AG04450 (cell line): ENCODE data around the gene ZNF341. TPM values are rescaled to one million over a fixed set of nuclear protein-coding genes. Genes with fewer than 3 reads are reported as not detected.

Source experiments
- CTCF ChIA-PET: fragments of 300-600, 350-600 bp; formaldehyde crosslinking; extraction: SDS; loops from one replicate; lab custom pipeline; 2022; ENCODE audit warnings: antibody characterized with exemption, inconsistent platforms; lab: Charles Lee
- POLR2A ChIA-PET: fragments of 350-600 bp; formaldehyde crosslinking; extraction: SDS; loops from one replicate; lab custom pipeline; 2021; ENCODE audit warnings: antibody characterized with exemption, inconsistent platforms; lab: Yijun Ruan, JAX
- DNase-seq: peaks from one replicate; pipeline ENCODE4 v3.0.0-alpha.2; 2011; ENCODE audit warnings: low read depth, low spot score
- H3K27ac ChIP-seq: one replicate; pipeline ENCODE4 v1.5.1; 2012; ENCODE audit warnings: low read depth, low read length, control low read depth
- H3K27me3 ChIP-seq: one replicate; pipeline ENCODE4 v1.6.0; 2012; ENCODE audit warnings: low read length; ENCODE audit not compliant: control insufficient read depth, insufficient read depth
- H3K4me3 ChIP-seq: 2 replicates; pipeline ENCODE4 v1.5.1; 2011; ENCODE audit warnings: mild to moderate bottlenecking, low read depth, low read length, control low read depth
- H3K9me3 ChIP-seq: 2 replicates; pipeline ENCODE4 v1.5.1; 2012; ENCODE audit warnings: low read length; ENCODE audit not compliant: control insufficient read depth, insufficient read depth
- polyA plus RNA-seq: library from polyadenylated mRNA; depleted of rRNA; stranded (reverse); fragments of >200 nt; gene quantifications from 2 replicates; pipeline ENCODE4 v1.2.3, GENCODE V29; 2011
- TF ChIP-seq, protein P1 (sequence below): IDR thresholded peaks from 2 replicates; pipeline ENCODE4 v1.5.1; 2011; ENCODE audit warnings: low read depth, low read length, control low read depth, inconsistent platforms

The ZNF341 gene
- polyA plus RNA-seq, 1 experiment = 1.5 TPM

DNA sequence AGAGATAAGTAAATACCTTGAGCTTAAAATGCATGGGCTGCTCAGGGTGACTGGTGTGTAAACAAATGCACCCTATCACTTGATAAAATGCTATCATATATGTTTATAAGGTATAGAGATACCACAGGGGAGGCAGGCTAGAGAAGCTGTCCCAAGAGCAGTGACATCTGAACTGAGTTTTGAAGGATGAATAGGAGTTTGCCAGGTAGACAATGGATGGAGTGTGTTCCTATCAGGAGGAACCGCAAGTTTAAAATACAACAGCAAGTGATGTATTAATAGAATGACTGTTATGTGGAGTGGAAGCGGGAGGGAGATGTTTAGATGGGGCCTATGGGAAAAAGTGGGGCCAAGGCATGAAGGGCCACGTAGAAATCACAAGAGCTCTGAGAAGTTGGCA, 40.6 kb downstream of the ZNF341 start:
- TF ChIP-seq, protein P1, sequence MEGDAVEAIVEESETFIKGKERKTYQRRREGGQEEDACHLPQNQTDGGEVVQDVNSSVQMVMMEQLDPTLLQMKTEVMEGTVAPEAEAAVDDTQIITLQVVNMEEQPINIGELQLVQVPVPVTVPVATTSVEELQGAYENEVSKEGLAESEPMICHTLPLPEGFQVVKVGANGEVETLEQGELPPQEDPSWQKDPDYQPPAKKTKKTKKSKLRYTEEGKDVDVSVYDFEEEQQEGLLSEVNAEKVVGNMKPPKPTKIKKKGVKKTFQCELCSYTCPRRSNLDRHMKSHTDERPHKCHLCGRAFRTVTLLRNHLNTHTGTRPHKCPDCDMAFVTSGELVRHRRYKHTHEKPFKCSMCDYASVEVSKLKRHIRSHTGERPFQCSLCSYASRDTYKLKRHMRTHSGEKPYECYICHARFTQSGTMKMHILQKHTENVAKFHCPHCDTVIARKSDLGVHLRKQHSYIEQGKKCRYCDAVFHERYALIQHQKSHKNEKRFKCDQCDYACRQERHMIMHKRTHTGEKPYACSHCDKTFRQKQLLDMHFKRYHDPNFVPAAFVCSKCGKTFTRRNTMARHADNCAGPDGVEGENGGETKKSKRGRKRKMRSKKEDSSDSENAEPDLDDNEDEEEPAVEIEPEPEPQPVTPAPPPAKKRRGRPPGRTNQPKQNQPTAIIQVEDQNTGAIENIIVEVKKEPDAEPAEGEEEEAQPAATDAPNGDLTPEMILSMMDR = no peak
- DNase-seq = no peak
- H3K4me3 ChIP-seq = no peak overlapping the region
- no peak overlapping the region for H3K27ac ChIP-seq
- ChIA-PET POLR2A (no interaction called here), CTCF (no interaction called here)
- H3K9me3 ChIP-seq = no peaks in the 10 kb centered on the region
- H3K27me3 ChIP-seq = no peaks in the 10 kb centered on the region

DNA sequence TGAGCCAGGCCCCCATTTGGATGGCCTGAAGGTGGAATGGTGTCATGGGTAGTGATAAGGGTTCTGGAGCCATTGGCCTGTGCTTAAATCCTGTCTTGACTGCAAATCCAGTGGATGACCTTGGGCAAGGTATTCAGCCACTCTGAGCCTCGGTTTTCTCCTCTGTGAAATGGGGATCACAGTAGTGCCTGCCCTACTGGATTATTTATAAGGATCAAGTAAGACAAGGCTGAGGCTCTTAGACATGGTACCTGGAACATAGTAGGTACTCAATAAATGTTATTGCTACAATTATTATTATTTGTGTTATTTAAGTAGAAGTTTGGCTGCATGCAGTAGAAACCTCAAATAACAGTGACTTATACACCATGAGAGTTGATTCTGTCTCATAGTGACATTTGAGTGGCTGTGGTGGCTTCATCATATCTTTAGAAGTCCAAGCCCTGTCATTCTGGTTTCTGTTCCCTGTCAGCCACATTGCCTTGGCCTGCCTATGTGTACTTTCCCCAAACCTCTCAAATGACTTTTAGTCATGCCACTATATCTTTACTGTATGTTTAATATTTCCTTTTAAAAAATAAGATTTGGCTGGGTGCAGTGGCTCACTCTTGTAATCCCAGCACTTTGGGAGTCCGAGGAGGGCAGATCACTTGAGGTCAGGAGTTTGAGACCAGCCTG, 41.8 kb downstream of the ZNF341 start:
- Histone ChIP-seq H3K4me3 (no peak overlapping the region), H3K27me3 (no peaks in the 10 kb centered on the region), H3K9me3 (no peaks in the 10 kb centered on the region), H3K27ac (no peak overlapping the region)
- DNase-seq = no peak
- TF ChIP-seq, protein P1 = no peak
- POLR2A ChIA-PET = interaction anchor here (0.6 kb wide), 1 partner anchor 184 kb away, joined by 6 read pairs; no protein-coding TSS in a partner anchor
- CTCF ChIA-PET = interaction anchor here (0.5 to 0.6 kb wide), 2 partner anchors 10 to 61 kb away, joined by 3 to 5 read pairs; no protein-coding TSS in a partner anchor

DNA sequence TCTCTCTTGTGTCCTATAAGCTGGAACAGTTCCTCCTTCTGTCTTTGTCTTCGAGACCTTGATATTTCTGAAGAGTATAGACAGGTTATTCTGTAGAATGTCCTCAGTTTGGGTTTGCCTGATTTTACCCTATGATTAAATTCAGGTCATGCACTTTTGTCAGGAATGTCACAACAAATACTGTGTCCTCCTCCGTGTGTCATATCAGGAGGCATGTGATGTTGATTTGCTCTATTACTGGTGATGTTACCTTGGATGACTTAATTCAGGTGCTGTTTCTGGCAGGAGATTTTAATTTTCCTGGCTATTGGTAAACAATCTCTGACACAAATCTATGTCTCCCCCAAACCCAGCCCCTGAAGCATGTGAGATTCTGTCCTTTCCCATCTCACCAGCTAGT, 46.0 kb downstream of the ZNF341 start:
- TF ChIP-seq, protein P1 = no peak
- Histone ChIP-seq H3K27ac (no peak overlapping the region), H3K9me3 (no peaks in the 10 kb centered on the region), H3K4me3 (no peak overlapping the region), H3K27me3 (no peaks in the 10 kb centered on the region)
- POLR2A ChIA-PET = no interaction called here
- CTCF ChIA-PET = interaction anchor here (0.5 to 0.7 kb wide), 2 partner anchors 174 to 277 kb away, joined by 3 read pairs; no protein-coding TSS in a partner anchor
- no peak for DNase-seq

DNA sequence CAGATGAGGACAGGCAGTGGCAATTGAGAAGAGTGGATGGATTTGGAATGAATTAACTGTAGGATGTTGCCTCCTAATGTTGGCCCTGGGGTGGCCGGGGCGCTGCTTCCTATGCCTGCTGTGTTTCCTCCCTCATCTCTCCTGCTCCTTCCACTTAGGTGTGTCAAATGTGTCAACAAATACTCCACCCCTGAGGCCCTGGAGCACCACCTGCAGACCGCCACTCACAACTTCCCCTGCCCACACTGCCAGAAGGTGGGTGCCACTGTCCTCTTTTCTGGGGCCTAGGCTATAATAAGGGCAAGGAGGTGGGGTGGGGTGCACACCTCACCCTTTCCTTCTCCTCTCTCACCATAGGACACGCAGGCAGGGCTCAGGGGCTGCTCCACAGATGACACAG, 49.3 kb downstream of the ZNF341 start:
- POLR2A ChIA-PET = no interaction called here
- no peak for DNase-seq
- Histone ChIP-seq H3K4me3 (no peak overlapping the region), H3K9me3 (no peaks in the 10 kb centered on the region), H3K27ac (no peak overlapping the region), H3K27me3 (no peaks in the 10 kb centered on the region)
- CTCF ChIA-PET = no interaction called here
- TF ChIP-seq, protein P1 = no peak

DNA sequence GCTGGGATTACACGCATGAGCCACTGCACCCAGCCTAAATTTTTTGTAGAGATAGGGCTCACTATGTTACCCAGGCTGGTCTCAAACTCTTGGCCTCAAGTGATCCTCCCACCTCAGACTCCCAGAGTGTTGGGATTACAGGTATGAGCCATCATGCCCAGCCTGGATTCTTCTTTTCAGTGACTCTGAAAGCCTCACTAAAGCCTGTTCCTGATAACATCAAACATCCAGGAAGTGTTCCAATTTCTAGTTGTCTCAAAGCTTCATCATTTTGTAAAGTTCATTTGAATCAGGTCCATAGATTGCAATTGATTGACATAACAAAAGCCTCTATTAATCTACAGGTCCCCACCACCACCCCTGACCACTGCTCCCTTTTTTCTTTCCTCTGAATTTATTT, 50.1 kb downstream of the ZNF341 start:
- no peak overlapping the region for H3K4me3 ChIP-seq
- H3K9me3 ChIP-seq = no peaks in the 10 kb centered on the region
- TF ChIP-seq, protein P1 = no peak
- no peak overlapping the region for H3K27ac ChIP-seq
- no peak for DNase-seq
- ChIA-PET POLR2A (no interaction called here), CTCF (interaction anchor here (0.6 kb wide), 1 partner anchor 23 kb away, joined by 3 read pairs; no protein-coding TSS in a partner anchor)
- H3K27me3 ChIP-seq = no peaks in the 10 kb centered on the region
